Bronchial epithelial cell (primary cell): Measurements from ENCODE around the gene MPPED1. TPM values are rescaled to one million over a fixed set of nuclear protein-coding genes. Genes with fewer than 3 reads are reported as not detected.

Experiments used
- DNase-seq: peaks from one replicate; pipeline ENCODE4 v3.0.0-alpha.2; 2010; ENCODE audit warnings: low read depth
- FAIRE-seq: peaks from 2 replicates; lab custom pipeline; 2011; peaks lifted over from hg19 to GRCh38; lab: Jason Lieb, UNC
- H3K27me3 ChIP-seq: 2 replicates; pipeline ENCODE4 v1.5.1; 2011; ENCODE audit warnings: low read length; ENCODE audit not compliant: control insufficient read depth, insufficient read depth
- H3K36me3 ChIP-seq: 2 replicates; pipeline ENCODE4 v1.5.1; 2011; ENCODE audit warnings: low read length; ENCODE audit not compliant: control insufficient read depth, insufficient read depth
- H3K4me3 ChIP-seq: 2 replicates; pipeline ENCODE4 v1.5.1; 2011; ENCODE audit warnings: mild to moderate bottlenecking, low read depth, low read length, control low read depth
- total RNA-seq: library from RNA; depleted of rRNA; stranded (reverse); fragments of >200 nt; gene quantifications from 2 replicates; pipeline ENCODE4 v1.2.1, GENCODE V29; 2014
- TF ChIP-seq, protein P1 (sequence below): IDR thresholded peaks from 2 replicates; pipeline ENCODE4 v1.5.1; 2011; ENCODE audit warnings: mild to moderate bottlenecking, moderate library complexity, low read length, control low read depth, inconsistent platforms; ENCODE audit not compliant: insufficient read depth, severe bottlenecking

The MPPED1 gene
- total RNA-seq, 1 donor from 2014 or later, result not detected

GRCh38 chr22:43493297-43493696 is 81.5 kb downstream of the MPPED1 start:
- TF ChIP-seq, protein P1, sequence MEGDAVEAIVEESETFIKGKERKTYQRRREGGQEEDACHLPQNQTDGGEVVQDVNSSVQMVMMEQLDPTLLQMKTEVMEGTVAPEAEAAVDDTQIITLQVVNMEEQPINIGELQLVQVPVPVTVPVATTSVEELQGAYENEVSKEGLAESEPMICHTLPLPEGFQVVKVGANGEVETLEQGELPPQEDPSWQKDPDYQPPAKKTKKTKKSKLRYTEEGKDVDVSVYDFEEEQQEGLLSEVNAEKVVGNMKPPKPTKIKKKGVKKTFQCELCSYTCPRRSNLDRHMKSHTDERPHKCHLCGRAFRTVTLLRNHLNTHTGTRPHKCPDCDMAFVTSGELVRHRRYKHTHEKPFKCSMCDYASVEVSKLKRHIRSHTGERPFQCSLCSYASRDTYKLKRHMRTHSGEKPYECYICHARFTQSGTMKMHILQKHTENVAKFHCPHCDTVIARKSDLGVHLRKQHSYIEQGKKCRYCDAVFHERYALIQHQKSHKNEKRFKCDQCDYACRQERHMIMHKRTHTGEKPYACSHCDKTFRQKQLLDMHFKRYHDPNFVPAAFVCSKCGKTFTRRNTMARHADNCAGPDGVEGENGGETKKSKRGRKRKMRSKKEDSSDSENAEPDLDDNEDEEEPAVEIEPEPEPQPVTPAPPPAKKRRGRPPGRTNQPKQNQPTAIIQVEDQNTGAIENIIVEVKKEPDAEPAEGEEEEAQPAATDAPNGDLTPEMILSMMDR, result no peak
- Histone ChIP-seq H3K36me3 (no peaks in the 10 kb centered on the region), H3K4me3 (no peak overlapping the region), H3K27me3 (no peaks in the 10 kb centered on the region)
- DNase-seq (no peak), FAIRE-seq (no peak)

GRCh38 chr22:43497956-43498855 is 86.4 kb downstream of the MPPED1 start:
- TF ChIP-seq, protein P1, result no peak
- no peaks in the 10 kb centered on the region for H3K27me3 ChIP-seq
- no peaks in the 10 kb centered on the region for H3K36me3 ChIP-seq
- no peak overlapping the region for H3K4me3 ChIP-seq
- FAIRE-seq, result no peak
- DNase-seq, result no peak

DNA sequence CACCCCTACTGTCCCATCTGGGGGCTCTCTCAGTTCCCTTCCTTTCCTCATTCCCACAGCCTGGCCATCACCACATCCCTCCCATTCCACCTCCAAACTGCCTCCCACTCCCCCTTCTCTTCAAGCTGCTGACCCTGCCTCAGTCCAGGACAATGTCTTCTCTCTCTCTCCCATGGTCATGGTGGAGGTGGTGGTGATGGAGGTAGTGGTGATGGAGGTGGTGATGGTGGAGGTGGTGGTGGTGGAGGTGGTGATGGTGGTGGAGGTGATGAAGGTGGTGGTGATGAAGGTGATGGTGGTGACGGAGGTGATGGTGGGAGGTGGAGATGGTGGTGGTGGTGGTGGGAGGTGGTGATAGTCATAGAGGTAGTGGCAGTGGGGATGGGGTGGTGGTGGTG is 87.0 kb downstream of the MPPED1 start:
- DNase-seq (no peak), FAIRE-seq (no peak)
- TF ChIP-seq, protein P1, result no peak
- H3K36me3 ChIP-seq, result no peaks in the 10 kb centered on the region
- H3K4me3 ChIP-seq, result no peak overlapping the region
- H3K27me3 ChIP-seq, result no peaks in the 10 kb centered on the region

DNA sequence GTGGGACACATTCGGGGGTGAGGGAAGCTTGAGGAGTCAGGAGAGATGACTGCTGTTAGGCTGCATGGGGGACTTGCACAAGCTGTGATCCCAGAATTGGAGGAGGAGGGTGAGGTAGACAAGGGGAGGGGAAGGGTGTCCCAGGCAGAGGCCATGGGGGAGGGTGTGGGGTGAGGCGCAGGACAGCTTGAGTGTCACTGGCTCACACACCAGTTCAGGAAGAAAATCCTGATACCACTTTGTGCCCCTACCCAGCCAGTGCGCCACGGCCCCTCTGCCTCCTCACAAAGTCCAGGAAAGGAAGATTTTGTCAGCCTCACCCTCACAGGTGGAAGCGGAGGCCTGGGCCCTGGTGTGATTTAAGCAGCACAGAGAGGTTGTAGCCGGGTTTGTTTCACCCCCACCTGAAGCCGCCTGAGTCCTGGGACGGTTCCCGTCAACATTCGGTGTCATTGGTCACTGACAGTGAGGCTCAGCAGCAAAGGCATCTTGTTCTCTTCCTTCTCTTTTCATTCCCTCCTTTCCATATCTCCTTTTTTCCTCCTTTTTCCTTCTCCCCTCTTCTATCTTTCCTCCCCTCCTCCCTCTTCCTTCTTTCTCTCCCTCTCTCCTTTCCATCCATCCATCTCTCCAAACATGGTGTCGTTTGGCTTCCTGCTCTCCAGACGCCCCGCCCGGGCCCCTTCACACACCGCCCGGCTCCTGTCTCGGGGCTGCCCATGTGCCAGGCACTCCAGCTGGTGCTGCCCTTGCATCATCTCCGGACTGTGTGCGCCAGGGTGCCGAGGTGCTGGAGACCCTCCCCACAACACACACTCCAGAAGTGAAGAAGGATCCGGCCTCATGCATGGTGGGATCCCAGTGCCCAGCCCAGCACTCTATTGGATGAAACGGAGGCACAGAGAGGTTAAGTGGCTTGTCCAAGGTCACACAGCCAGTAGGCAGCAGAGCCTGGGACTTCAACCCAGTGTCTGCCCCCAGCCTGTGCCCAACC is 89.3 kb downstream of the MPPED1 start:
- H3K4me3 ChIP-seq, result no peak overlapping the region
- H3K27me3 ChIP-seq, result no peaks in the 10 kb centered on the region
- TF ChIP-seq, protein P1, result no peak
- DNase-seq, result no peak
- no peaks in the 10 kb centered on the region for H3K36me3 ChIP-seq
- no peak for FAIRE-seq

GRCh38 chr22:43501878-43502277 is 90.1 kb downstream of the MPPED1 start:
- FAIRE-seq, result no peak
- Histone ChIP-seq H3K27me3 (no peaks in the 10 kb centered on the region), H3K36me3 (no peaks in the 10 kb centered on the region), H3K4me3 (no peak overlapping the region)
- TF ChIP-seq, protein P1, result no peak
- no peak for DNase-seq
